Chondrocyte (in vitro differentiated cells): Measurements from ENCODE around the gene SLC35F3. TPM values are rescaled to one million over a fixed set of nuclear protein-coding genes. Genes with fewer than 3 reads are reported as not detected.

Experiments used
- DNase-seq: peaks from one replicate; pipeline ENCODE4 v3.0.0; 2021; ENCODE audit warnings: mixed read lengths, low spot score
- H3K27ac Mint-ChIP-seq: one replicate; pipeline ENCODE4 v1.8.0; 2021; ENCODE audit warnings: mild to moderate bottlenecking, moderate library complexity, mixed read lengths; ENCODE audit not compliant: unreplicated experiment
- H3K27me3 Mint-ChIP-seq: 2 replicates; pipeline ENCODE4 v1.8.0; 2021; ENCODE audit warnings: low read depth, mixed read lengths
- H3K36me3 Mint-ChIP-seq: 2 replicates; pipeline ENCODE4 v1.8.0; 2021; ENCODE audit warnings: low read depth, mixed read lengths
- H3K4me1 Mint-ChIP-seq: 2 replicates; pipeline ENCODE4 v1.8.0; 2021; ENCODE audit warnings: low read depth, mild to moderate bottlenecking, mixed read lengths
- H3K4me3 Mint-ChIP-seq: one replicate; pipeline ENCODE4 v1.8.0; 2021; ENCODE audit warnings: mild to moderate bottlenecking, moderate library complexity, mixed read lengths; ENCODE audit not compliant: unreplicated experiment
- H3K9me3 Mint-ChIP-seq: 2 replicates; pipeline ENCODE4 v1.8.0; 2021; ENCODE audit warnings: low read depth, mixed read lengths
- total RNA-seq: library from RNA; stranded (reverse); gene quantifications from 3 replicates; pipeline ENCODE4 v1.2.1, GENCODE V29; 2021
- TF ChIP-seq, protein P1 (sequence below): fragments of 200-600 bp; sonication (generic); IDR thresholded peaks from 2 replicates; pipeline ENCODE4 v1.5.0; 2021; ENCODE audit warnings: antibody characterized with exemption, mild to moderate bottlenecking, moderate library complexity

Gene SLC35F3
- total RNA-seq, 1 donor from 2014 or later, result not detected

DNA sequence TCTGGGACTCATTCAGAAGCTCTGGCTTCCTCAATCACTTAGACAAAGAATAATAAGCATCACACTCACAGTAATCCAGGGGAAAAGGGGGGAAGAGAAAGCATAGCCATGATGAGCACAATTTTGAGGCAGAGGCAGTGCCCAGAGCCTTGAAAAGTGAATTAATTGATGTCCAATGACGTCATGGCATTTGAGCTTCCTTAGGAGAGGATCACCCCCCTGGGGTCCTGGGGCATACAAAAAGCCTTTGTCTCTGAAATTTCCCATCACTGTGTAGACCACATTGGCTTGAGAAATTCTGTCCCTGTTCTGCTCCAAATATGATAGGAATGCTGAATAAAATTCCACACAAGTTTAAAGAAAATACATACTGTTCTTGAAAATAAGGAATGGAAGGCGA lies 384.5 kb downstream of the SLC35F3 start:
- Mint-ChIP-seq H3K4me1 (peaks cover 6% of the 10 kb centered on the region), H3K36me3 (peaks cover 2% of the 10 kb centered on the region), H3K9me3 (peaks cover 12% of the 10 kb centered on the region), H3K4me3 (no peak overlapping the region), H3K27ac (no peak overlapping the region), H3K27me3 (peaks cover 2% of the 10 kb centered on the region)
- TF ChIP-seq, protein P1, sequence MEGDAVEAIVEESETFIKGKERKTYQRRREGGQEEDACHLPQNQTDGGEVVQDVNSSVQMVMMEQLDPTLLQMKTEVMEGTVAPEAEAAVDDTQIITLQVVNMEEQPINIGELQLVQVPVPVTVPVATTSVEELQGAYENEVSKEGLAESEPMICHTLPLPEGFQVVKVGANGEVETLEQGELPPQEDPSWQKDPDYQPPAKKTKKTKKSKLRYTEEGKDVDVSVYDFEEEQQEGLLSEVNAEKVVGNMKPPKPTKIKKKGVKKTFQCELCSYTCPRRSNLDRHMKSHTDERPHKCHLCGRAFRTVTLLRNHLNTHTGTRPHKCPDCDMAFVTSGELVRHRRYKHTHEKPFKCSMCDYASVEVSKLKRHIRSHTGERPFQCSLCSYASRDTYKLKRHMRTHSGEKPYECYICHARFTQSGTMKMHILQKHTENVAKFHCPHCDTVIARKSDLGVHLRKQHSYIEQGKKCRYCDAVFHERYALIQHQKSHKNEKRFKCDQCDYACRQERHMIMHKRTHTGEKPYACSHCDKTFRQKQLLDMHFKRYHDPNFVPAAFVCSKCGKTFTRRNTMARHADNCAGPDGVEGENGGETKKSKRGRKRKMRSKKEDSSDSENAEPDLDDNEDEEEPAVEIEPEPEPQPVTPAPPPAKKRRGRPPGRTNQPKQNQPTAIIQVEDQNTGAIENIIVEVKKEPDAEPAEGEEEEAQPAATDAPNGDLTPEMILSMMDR, result no peak
- no peak for DNase-seq

DNA sequence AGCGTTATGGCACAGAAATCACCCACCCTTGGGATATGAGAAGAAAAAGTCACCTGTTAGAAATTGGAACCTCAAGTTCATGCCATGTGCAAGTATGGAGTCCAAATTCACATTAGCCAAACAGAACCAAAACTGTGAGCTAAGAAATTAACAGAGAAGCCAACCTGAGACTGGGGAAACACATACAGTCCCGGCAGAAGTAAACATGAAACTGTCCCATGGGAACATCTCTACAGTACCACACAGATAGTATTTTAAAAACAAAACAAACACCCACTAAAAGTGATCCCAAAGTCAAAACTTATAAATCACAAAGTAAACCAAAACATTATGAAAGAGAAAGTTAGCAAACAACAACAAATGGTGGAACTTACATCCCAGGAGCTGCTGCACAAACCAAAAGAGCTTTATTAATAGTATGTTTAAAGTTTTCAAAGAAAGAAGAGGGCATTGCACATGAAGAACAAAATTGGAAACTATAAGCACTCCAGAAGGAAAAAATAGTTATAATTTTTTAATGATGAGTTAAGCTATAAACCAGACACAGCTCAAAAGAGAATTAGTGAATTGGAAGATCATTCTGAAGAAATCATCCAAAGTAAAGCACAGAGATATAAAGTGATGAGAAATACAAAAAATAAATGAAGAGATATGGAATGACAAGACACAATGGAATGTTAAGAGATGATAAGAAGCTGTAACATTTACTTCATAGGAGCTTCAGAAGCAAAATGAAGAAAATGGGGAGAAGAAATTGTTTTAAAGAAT lies 385.2 kb downstream of the SLC35F3 start:
- peaks cover 2% of the 10 kb centered on the region for H3K27me3 Mint-ChIP-seq
- H3K4me1 Mint-ChIP-seq, result peaks cover 6% of the 10 kb centered on the region
- TF ChIP-seq, protein P1, result no peak
- H3K9me3 Mint-ChIP-seq, result peaks cover 12% of the 10 kb centered on the region
- no peak for DNase-seq
- H3K36me3 Mint-ChIP-seq, result peaks cover 2% of the 10 kb centered on the region
- H3K4me3 Mint-ChIP-seq, result no peak overlapping the region
- no peak overlapping the region for H3K27ac Mint-ChIP-seq

DNA sequence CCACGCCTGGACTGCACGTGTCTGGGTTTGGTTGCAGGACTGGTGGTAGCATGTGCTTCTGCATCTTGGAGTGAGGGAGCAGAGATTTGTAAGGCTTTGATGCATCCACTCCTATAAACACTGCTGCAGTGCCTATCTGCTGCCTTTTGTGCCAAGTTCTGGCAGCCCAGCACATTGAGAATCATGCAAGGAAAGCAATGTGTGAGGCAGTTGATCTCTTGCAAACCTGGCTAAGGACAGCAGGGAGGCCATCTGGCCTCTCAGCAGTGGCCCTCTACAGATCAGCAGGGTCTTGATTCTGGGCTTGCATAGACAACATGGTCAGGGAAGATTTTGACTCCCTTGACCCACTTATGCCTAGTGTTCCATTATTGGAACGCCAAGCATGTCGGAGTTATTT lies 387.5 kb downstream of the SLC35F3 start:
- H3K4me3 Mint-ChIP-seq, result no peak overlapping the region
- H3K4me1 Mint-ChIP-seq, result peaks cover 6% of the 10 kb centered on the region
- H3K27me3 Mint-ChIP-seq, result peaks cover 16% of the 10 kb centered on the region
- H3K36me3 Mint-ChIP-seq, result peaks cover 2% of the 10 kb centered on the region
- DNase-seq, result no peak
- H3K9me3 Mint-ChIP-seq, result peaks cover 12% of the 10 kb centered on the region
- H3K27ac Mint-ChIP-seq, result no peak overlapping the region
- TF ChIP-seq, protein P1, result no peak

- peaks cover 19% of the 10 kb centered on the region for H3K27me3 Mint-ChIP-seq
- H3K4me1 Mint-ChIP-seq, result peaks cover 6% of the 10 kb centered on the region
These were observed 388.1 kb downstream of the SLC35F3 start for GRCh38 chr1:234292548-234292947.

GRCh38 chr1:234294109-234294817 lies 389.8 kb downstream of the SLC35F3 start:
- TF ChIP-seq, protein P1, result no peak
- no peaks in the 10 kb centered on the region for H3K4me1 Mint-ChIP-seq
- no peak overlapping the region for H3K27ac Mint-ChIP-seq
- H3K4me3 Mint-ChIP-seq, result no peak overlapping the region
- H3K9me3 Mint-ChIP-seq, result peaks cover 12% of the 10 kb centered on the region
- no peak for DNase-seq
- peaks cover 2% of the 10 kb centered on the region for H3K36me3 Mint-ChIP-seq
- H3K27me3 Mint-ChIP-seq, result peaks cover 26% of the 10 kb centered on the region

More at GRCh38 chr1:234292548-234292947, 388.1 kb downstream of the SLC35F3 start:
- peaks cover 2% of the 10 kb centered on the region for H3K36me3 Mint-ChIP-seq
- TF ChIP-seq, protein P1, result no peak
- H3K27ac Mint-ChIP-seq, result no peak overlapping the region
- DNase-seq, result no peak
- H3K4me3 Mint-ChIP-seq, result no peak overlapping the region
- peaks cover 12% of the 10 kb centered on the region for H3K9me3 Mint-ChIP-seq
